Liver (tissue), 9 donors: Measurements from ENCODE around the gene XXYLT1. TPM values are rescaled to one million over a fixed set of nuclear protein-coding genes. Genes with fewer than 3 reads are reported as not detected.

Source experiments
- DNase-seq: peaks from one replicate; pipeline ENCODE4 v3.0.0-alpha.2; 2017; ENCODE audit warnings: low spot score
- H3K27ac ChIP-seq, 2 donors: one replicate each; pipeline ENCODE4 v1.7.0; 2013; ENCODE audit warnings: inconsistent platforms in 2 of 2, low read length in 2 of 2, control low read depth in 1 of 2, low read depth in 1 of 2, mild to moderate bottlenecking in 1 of 2
- H3K27me3 ChIP-seq, 4 donors: one replicate each; pipeline versions ENCODE4 v1.6.1 to v1.7.0; 2013; ENCODE audit warnings: low read length in 3 of 4, inconsistent platforms in 1 of 4, mild to moderate bottlenecking in 1 of 4, moderate library complexity in 1 of 4; ENCODE audit not compliant: control insufficient read depth in 4 of 4, insufficient read depth in 4 of 4
- H3K36me3 ChIP-seq, 4 donors: one replicate each; pipeline versions ENCODE4 v1.6.1 to v1.7.0; 2013; ENCODE audit warnings: low read length in 3 of 4, mild to moderate bottlenecking in 3 of 4, low read depth in 1 of 4, moderate library complexity in 1 of 4; ENCODE audit not compliant: control insufficient read depth in 4 of 4, insufficient read depth in 3 of 4
- H3K4me1 ChIP-seq, 4 donors: one replicate each; pipeline versions ENCODE4 v1.6.1 to v1.7.0; 2013; ENCODE audit warnings: low read length in 3 of 4, mild to moderate bottlenecking in 3 of 4, moderate library complexity in 1 of 4; ENCODE audit not compliant: control insufficient read depth in 4 of 4, insufficient read depth in 4 of 4
- H3K4me3 ChIP-seq, 3 donors: one replicate each; pipeline versions ENCODE4 v1.6.1 to v1.7.0; 2013; ENCODE audit warnings: low read length in 3 of 3, control low read depth in 1 of 3, low read depth in 1 of 3, mild to moderate bottlenecking in 1 of 3
- H3K9ac ChIP-seq, 2 donors: one replicate each; pipeline ENCODE4 v1.7.0; 2013; ENCODE audit warnings: low read length in 2 of 2, mild to moderate bottlenecking in 2 of 2, moderate library complexity in 2 of 2, control low read depth in 1 of 2, low read depth in 1 of 2
- H3K9me3 ChIP-seq, 4 donors: one replicate each; pipeline versions ENCODE4 v1.6.1 to v1.7.0; 2013; ENCODE audit warnings: low read length in 3 of 4; ENCODE audit not compliant: control insufficient read depth in 4 of 4
- EGR1 ChIP-seq, 2 donors: IDR thresholded peaks; 2 replicates each; pipeline ENCODE4 v1.6.1; 2016 to 2018; ENCODE audit warnings: antibody characterized with exemption in 2 of 2, low read depth in 2 of 2
- FOXA1 ChIP-seq: IDR thresholded peaks from 2 replicates; pipeline ENCODE4 v1.6.1; 2016; ENCODE audit warnings: antibody characterized with exemption
- FOXA2 ChIP-seq: IDR thresholded peaks from 2 replicates; pipeline ENCODE4 v1.6.1; 2016; ENCODE audit warnings: antibody characterized with exemption
- GABPA ChIP-seq, 2 donors: IDR thresholded peaks in 1 of 2; conservative IDR thresholded peaks in 1 of 2; 2 replicates each; pipeline ENCODE4 v1.6.1; 2016; ENCODE audit warnings: antibody characterized with exemption in 2 of 2, mild to moderate bottlenecking in 1 of 2, moderate library complexity in 1 of 2
- HNF4A ChIP-seq, 2 donors: conservative IDR thresholded peaks; 2 replicates each; pipeline ENCODE4 v1.6.1; 2016; ENCODE audit warnings: antibody characterized with exemption in 2 of 2, mild to moderate bottlenecking in 2 of 2
- HNF4G ChIP-seq: IDR thresholded peaks from 2 replicates; pipeline ENCODE4 v1.6.1; 2016; ENCODE audit warnings: antibody characterized with exemption
- JUND ChIP-seq, 2 donors: IDR thresholded peaks; 2 replicates each; pipeline ENCODE4 v1.6.1; 2016; ENCODE audit warnings: antibody characterized with exemption in 2 of 2
- NR2F2 ChIP-seq: IDR thresholded peaks from 2 replicates; pipeline ENCODE4 v1.6.1; 2016; ENCODE audit warnings: antibody characterized with exemption
- RAD21 ChIP-seq, 2 donors: IDR thresholded peaks; 2 replicates each; pipeline ENCODE4 v1.6.1; 2016; ENCODE audit warnings: antibody characterized with exemption in 2 of 2, mild to moderate bottlenecking in 2 of 2
- RXRA ChIP-seq, 2 donors: IDR thresholded peaks; 2 replicates each; pipeline ENCODE4 v1.6.1; 2017 to 2018; ENCODE audit warnings: antibody characterized with exemption in 2 of 2, mild to moderate bottlenecking in 1 of 2
- SP1 ChIP-seq: IDR thresholded peaks from 2 replicates; pipeline ENCODE4 v1.6.1; 2018; ENCODE audit warnings: antibody characterized with exemption, mild to moderate bottlenecking
- TAF1 ChIP-seq: conservative IDR thresholded peaks from 2 replicates; pipeline ENCODE4 v1.6.1; 2016; ENCODE audit warnings: antibody characterized with exemption, mild to moderate bottlenecking
- YY1 ChIP-seq: IDR thresholded peaks from 2 replicates; pipeline ENCODE4 v1.6.1; 2016; ENCODE audit warnings: antibody characterized with exemption, mild to moderate bottlenecking
- WGBS: extraction: QIAGEN DNeasy Blood & Tissue Kit; methylation state at CpG from one replicate; pipeline ENCODE4 v1.1.7; 2013; 5-methylcytosine and 5-hydroxymethylcytosine counted together
- polyA plus RNA-seq, 2 donors: library from polyadenylated mRNA; stranded (reverse) in 1 of 2; unstranded in 1 of 2; fragments of 200-250 nt in 1 of 2; fragments of >200 nt in 1 of 2; fragmentation: Nextera tagmentation in 1 of 2; extraction: Ambion mirVana in 1 of 2; gene quantifications; one replicate each; pipeline versions ENCODE4 v1.2.1 to v1.2.3, GENCODE V29; 2013 to 2015
- total RNA-seq, 2 donors: library from RNA; depleted of rRNA; stranded (reverse); fragments of >200 nt; gene quantifications; one replicate each; pipeline ENCODE4 v1.2.3, GENCODE V29; 2014
- TF ChIP-seq, protein P1 (sequence below): IDR thresholded peaks from 2 replicates; pipeline ENCODE4 v1.6.1; 2016; ENCODE audit warnings: antibody characterized with exemption
- TF ChIP-seq, protein P2 (sequence below): IDR thresholded peaks from 2 replicates; pipeline ENCODE4 v1.6.1; 2016; ENCODE audit warnings: antibody characterized with exemption
- TF ChIP-seq, protein P3 (sequence below): fragments of 150-350 bp; IDR thresholded peaks from 2 replicates; pipeline ENCODE4 v1.5.1; 2017; ENCODE audit warnings: improper control_type of control experiment, low read depth, low read length; ENCODE audit not compliant: missing input control
- TF ChIP-seq, protein P4 (sequence below): IDR thresholded peaks from 2 replicates; pipeline ENCODE4 v1.6.1; 2016; ENCODE audit warnings: antibody characterized with exemption, mild to moderate bottlenecking
- donor health status: healthy.
- donor health status: healthy.
- donor health status: healthy.
- donor health status: healthy.
- donor health status: healthy.

Gene XXYLT1
- total and polyA plus RNA-seq, 4 donors, result 0.93 to 7.6 (median 2.8) TPM

DNA sequence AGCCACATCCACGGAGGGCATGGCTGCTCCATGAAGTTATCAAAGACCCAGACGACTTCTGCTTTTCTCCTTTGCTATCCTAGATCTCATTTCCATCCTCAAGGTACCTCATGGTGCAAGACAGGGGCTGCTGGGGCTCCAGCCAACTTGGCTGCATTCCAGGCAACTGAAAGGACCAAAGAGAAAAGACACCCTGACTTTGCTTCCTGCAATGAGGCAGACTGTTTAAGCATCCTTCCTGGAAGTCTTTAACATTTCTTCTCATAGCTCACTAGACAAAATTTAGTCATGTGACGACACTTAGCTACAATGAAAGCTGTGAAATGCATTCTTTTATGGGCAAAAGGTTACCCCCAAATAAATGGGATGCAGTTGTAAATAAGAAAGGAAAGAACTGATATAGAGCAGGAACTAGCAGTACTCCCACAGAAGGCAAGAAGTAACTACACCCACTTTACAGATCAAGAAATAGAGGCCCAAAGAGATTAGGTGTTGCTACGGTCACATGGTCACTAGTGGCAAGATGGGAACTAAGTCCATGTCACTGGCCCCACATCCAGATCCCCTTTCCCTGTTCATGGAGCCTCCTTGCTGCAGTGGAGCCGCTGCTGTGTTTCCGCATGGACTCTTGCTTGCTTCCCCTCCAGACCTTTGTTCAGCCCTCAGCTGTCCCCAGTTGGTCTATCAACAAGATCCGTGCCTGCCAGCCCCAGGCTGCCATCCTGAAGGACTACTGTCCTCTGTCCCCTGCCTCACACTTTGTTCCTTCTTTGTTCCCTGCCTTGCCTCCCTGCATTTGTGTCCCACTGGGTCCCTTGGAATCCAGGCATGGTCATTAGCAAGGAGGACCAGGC, 107.0 kb downstream of the XXYLT1 start:
- Histone ChIP-seq H3K4me3 (no peak overlapping the region), H3K27ac (no peak overlapping the region), H3K27me3 (no peaks in the 10 kb centered on the region), H3K9me3 (no peaks in the 10 kb centered on the region), H3K9ac (no peak overlapping the region), H3K36me3 (no peaks in the 10 kb centered on the region), H3K4me1 (no peaks in the 10 kb centered on the region)
- WGBS, result 93% methylated on average over 7 of the region's 7 CpGs
- no peak for DNase-seq
- TF ChIP-seq RAD21 (IDR thresholded peaks at IDR 0.05) (no peak), SP1 (no peak), RXRA (IDR thresholded peaks at IDR 0.05) (no peak), JUND (IDR thresholded peaks at IDR 0.05) (no peak), NR2F2 (no peak), GABPA (IDR thresholded peaks at IDR 0.05 in 1 of 2, conservative IDR thresholded peaks at IDR 0.05 in 1 of 2) (no peak), FOXA1 (no peak), FOXA2 (no peak), EGR1 (IDR thresholded peaks at IDR 0.05; ENCODE audit: low read depth in 2 of 2) (no peak), HNF4G (no peak), HNF4A (conservative IDR thresholded peaks at IDR 0.05) (no peak)
- TF ChIP-seq, protein P1, sequence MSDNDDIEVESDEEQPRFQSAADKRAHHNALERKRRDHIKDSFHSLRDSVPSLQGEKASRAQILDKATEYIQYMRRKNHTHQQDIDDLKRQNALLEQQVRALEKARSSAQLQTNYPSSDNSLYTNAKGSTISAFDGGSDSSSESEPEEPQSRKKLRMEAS, result no peak
- TF ChIP-seq, protein P2, sequence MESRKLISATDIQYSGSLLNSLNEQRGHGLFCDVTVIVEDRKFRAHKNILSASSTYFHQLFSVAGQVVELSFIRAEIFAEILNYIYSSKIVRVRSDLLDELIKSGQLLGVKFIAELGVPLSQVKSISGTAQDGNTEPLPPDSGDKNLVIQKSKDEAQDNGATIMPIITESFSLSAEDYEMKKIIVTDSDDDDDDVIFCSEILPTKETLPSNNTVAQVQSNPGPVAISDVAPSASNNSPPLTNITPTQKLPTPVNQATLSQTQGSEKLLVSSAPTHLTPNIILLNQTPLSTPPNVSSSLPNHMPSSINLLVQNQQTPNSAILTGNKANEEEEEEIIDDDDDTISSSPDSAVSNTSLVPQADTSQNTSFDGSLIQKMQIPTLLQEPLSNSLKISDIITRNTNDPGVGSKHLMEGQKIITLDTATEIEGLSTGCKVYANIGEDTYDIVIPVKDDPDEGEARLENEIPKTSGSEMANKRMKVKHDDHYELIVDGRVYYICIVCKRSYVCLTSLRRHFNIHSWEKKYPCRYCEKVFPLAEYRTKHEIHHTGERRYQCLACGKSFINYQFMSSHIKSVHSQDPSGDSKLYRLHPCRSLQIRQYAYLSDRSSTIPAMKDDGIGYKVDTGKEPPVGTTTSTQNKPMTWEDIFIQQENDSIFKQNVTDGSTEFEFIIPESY, result no peak
- TF ChIP-seq, protein P3, sequence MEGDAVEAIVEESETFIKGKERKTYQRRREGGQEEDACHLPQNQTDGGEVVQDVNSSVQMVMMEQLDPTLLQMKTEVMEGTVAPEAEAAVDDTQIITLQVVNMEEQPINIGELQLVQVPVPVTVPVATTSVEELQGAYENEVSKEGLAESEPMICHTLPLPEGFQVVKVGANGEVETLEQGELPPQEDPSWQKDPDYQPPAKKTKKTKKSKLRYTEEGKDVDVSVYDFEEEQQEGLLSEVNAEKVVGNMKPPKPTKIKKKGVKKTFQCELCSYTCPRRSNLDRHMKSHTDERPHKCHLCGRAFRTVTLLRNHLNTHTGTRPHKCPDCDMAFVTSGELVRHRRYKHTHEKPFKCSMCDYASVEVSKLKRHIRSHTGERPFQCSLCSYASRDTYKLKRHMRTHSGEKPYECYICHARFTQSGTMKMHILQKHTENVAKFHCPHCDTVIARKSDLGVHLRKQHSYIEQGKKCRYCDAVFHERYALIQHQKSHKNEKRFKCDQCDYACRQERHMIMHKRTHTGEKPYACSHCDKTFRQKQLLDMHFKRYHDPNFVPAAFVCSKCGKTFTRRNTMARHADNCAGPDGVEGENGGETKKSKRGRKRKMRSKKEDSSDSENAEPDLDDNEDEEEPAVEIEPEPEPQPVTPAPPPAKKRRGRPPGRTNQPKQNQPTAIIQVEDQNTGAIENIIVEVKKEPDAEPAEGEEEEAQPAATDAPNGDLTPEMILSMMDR, result no peak

DNA sequence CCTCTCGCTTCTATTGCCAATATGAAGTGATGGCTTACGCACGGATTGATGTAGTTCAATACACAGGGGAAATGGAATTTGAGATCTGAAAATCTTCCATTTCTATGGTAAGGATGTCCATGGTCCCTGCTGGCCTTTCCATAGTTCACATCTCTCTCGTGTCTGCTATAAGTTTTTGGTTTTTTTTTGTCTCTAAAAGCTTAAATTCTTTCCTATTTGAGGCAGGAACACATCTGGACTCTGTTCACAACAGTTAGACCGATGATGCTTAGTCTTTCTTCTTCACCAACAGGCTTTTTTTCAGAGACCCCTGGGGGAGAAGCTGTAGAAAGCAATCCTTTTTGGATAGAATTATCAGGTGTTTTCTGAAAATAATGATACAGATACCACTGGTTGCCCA, 108.1 kb downstream of the XXYLT1 start:
- Histone ChIP-seq H3K4me3 (no peak overlapping the region), H3K9ac (no peak overlapping the region), H3K36me3 (no peaks in the 10 kb centered on the region), H3K27ac (no peak overlapping the region), H3K4me1 (no peaks in the 10 kb centered on the region), H3K9me3 (no peaks in the 10 kb centered on the region), H3K27me3 (no peaks in the 10 kb centered on the region)
- 89% methylated on average over 5 of the region's 5 CpGs for WGBS
- DNase-seq, result no peak
- no peak for TF ChIP-seq GABPA (IDR thresholded peaks at IDR 0.05 in 1 of 2, conservative IDR thresholded peaks at IDR 0.05 in 1 of 2)
- no peak for TF ChIP-seq JUND (IDR thresholded peaks at IDR 0.05)
- TF ChIP-seq, protein P3, result no peak
- TF ChIP-seq, protein P4, sequence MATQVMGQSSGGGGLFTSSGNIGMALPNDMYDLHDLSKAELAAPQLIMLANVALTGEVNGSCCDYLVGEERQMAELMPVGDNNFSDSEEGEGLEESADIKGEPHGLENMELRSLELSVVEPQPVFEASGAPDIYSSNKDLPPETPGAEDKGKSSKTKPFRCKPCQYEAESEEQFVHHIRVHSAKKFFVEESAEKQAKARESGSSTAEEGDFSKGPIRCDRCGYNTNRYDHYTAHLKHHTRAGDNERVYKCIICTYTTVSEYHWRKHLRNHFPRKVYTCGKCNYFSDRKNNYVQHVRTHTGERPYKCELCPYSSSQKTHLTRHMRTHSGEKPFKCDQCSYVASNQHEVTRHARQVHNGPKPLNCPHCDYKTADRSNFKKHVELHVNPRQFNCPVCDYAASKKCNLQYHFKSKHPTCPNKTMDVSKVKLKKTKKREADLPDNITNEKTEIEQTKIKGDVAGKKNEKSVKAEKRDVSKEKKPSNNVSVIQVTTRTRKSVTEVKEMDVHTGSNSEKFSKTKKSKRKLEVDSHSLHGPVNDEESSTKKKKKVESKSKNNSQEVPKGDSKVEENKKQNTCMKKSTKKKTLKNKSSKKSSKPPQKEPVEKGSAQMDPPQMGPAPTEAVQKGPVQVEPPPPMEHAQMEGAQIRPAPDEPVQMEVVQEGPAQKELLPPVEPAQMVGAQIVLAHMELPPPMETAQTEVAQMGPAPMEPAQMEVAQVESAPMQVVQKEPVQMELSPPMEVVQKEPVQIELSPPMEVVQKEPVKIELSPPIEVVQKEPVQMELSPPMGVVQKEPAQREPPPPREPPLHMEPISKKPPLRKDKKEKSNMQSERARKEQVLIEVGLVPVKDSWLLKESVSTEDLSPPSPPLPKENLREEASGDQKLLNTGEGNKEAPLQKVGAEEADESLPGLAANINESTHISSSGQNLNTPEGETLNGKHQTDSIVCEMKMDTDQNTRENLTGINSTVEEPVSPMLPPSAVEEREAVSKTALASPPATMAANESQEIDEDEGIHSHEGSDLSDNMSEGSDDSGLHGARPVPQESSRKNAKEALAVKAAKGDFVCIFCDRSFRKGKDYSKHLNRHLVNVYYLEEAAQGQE, result no peak
- TF ChIP-seq RAD21 (IDR thresholded peaks at IDR 0.05), result no peak
- TF ChIP-seq FOXA1, result no peak
- TF ChIP-seq, protein P1, result no peak
- TF ChIP-seq, protein P2, result no peak
- TF ChIP-seq YY1, result no peak
- no peak for TF ChIP-seq EGR1 (IDR thresholded peaks at IDR 0.05; ENCODE audit: low read depth in 2 of 2)
- no peak for TF ChIP-seq TAF1
- no peak for TF ChIP-seq SP1
- no peak for TF ChIP-seq NR2F2
- TF ChIP-seq RXRA (IDR thresholded peaks at IDR 0.05), result no peak
- no peak for TF ChIP-seq FOXA2
